ENCODE results near the gene SERPINA9.
A peak's percentile ranks its signal among the peaks of the same experiment; 100 is the strongest.

The SERPINA9 gene

DNA sequence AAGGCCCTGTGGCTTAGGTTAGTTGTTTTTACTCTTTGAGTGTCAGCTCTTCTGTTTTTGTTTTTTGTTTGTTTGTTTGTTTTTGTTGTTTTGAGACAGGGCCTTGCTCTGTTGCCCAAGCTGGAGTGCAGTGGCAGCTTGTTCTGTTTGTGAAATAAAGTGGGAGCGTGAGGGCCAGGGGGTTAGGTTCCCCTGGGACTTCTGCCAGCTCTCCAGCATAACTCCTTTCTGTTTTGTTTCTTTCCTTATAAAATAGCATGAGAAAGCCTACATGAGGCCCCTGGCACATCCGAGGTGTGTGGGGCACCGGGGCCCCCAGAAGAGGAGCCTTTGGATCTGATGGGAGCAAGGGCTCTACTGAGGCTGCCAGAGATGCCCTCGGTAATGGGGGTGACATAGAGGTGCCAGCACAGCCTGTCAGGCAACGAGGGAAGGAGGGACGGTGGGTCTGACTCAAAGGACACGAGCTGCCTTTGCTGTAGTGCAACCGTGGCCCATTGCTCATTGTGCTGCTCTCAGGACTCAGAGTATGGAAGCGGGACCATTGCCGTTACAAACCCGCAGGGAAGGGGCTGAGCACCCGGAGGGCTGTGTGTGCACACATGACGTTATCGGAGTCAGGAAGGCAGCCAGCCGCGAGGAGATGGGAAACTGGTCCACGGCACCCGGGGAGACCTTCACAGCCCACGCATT lies 14.3 kb downstream of the SERPINA9 start:
- no peak for DNase-seq

DNA sequence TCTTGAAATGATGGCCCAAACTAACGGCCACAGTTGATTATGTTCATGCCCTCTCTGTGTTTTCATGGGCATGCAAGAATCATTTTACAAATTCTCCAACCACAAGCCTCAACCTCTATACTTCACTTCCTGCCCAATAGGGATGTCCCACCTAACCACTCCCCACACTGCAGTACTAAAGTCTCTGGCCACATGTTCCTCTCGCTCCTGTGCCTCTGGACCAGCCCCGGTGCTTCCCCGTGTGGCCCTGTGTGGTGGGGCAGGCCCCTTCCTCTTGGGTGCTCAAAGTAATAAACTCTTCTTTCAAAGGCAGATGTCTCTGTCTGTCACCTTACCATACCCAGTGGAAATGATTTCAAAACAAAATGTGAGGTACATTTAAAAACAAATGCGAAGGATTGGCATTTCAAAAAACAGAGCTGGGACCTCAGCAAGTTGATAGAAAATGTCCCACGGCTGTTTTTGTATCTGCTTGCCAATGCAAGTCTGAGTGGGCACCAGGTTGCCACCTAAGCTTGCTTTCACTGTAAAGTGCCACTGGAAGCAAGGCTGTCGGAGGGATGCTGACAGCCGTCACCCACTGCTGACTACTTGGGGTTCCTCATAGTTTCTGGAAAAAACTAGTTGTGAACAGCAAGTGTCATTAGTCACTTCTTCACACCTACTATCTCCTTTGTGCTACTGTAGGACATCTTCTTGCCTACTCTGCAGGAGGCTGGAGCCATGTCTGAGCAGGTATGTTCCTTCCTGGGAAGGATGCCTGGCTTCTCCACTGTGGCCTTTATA lies 15.2 kb downstream of the SERPINA9 start:
- DNase-seq = no peak

DNA sequence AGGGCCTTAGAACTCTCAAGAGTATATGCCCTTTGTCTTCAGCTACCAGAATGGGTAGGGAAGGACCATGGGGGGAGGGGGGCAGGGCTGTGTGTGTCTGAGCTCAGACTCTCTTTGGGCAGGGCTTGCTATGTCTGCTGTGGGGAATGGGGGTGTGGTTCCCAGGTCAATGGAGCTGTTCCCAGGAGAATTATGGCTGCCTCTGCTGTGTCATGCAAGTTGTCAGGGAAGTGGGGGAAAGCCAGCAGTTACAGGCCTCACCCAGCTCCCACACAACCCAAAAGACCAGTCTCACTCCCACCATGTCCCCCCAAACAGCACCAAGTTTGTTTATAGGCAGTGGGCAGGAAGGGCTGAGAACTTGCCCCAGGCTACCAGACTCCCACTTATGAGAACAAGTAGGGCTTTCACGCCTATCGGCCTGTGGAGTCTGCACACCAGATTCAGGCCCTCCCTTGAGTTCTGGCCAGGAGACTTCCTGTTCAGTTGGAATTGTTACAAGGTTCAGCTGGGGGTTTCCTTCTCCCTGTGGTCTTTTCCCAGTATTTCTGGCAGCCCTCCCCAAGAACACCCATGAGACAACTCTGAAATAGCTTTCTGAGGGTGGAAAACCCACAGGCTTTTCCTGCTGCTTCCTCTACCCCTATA lies 17.3 kb downstream of the SERPINA9 start:
- DNase-seq = no peak

DNA sequence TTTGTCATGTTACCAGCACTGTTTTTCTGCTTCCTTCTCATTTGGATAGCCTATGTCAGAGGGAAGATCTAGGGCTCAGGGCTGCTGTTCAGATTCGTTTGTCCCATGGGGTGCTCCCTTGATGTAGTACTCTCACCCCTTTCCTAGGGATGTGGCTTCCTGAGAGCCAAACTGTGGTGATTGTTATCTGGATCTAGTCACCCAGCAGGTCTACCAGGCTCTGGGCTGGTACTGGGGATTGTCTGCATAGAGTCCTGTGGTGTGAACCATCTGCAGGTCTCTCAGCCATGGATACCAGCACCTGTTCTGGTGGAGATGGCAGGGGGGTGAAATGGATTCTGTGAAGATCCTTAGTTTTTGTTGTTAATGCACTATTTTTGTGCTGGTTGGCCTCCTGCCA lies 17.9 kb downstream of the SERPINA9 start:
- no peak for DNase-seq

DNA sequence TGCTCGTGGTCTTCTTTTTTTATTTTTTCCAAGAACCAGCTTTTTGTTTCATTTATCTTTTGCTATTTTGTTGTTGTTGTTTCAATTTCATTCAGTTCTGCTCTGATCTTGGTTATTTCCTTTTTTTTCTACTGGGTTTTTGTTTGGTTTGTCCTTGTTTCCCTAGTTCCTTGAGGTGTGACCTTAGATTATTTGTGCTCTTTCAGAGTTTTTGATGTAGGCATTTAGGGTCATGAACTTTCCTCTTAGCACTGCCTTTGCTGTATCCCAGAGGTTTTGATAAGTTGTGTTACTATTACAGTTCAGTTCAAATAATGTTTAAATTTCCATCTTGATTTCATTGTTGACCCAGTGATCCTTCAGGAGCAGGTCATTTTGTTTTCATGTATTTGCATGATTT lies 20.1 kb downstream of the SERPINA9 start:
- no peak for DNase-seq

DNA sequence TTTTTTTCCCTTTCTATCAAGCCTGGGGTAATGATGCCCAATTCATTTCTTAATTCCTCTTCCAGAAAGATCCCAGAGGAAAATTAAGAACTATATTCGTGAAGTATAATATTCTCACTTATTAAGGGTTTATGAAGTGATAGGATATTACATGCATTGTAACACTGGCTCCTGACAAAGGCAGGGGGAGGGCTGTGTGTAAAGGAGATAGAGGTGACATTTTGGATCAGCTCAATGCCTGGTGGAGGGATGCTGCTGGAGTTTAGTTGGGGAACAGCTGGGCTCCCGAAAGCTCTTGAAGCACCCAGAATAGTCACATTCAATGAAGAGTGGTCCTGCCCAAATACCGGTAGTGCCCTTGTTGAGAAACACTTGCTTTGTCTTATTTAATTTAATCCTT lies 24.2 kb downstream of the SERPINA9 start:
- no peak for DNase-seq

DNA sequence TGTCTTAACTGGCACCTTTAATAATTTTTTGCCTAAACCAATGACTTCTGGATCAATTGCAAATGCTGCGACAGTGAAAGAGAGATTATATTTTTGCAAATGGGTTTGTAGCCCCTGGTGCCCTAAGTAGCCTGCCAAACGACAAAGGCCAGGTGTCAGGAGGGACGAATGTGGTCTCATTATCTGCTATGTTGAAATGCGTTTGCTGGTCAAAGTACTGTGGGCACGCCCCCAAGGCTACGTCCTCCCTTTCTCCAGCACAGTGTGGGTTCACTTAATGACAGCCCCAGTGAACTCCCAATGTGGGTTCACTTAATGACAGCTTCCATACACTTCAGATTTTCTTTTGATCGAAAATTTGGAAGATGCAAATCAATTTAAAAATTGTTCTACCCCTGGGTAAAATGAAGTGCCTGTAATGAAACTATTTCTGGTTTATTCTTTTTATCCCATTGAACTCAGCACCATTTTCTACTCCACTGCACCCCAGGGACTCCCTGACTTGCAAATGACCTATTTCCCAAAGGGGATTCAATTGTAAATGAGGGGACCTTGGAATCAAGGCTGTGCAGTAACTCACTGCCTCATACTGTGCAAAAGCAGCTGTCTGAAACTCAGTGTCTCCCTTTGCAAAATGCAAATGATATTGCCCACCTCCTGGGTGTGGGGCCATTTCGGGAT lies 24.8 kb downstream of the SERPINA9 start:
- no peak for DNase-seq

DNA sequence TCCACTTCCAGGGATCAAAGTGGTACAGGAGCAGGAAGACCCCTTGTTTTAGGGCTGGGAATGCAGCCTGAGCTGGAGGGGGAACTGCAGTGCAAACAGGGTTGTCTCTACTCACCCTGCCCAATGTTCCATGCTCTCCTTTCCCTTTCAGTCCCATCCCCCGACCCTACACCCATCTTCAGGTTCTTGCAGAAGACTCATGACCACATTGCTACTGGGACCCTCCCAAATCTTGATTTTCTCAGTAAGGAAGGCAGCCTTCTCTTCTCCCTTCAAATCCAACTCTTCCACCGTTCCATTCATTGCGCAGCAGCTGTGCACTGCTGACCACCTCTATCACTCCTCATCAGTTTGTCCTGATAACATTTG lies 25.3 kb downstream of the SERPINA9 start:
- no peak for DNase-seq

DNA sequence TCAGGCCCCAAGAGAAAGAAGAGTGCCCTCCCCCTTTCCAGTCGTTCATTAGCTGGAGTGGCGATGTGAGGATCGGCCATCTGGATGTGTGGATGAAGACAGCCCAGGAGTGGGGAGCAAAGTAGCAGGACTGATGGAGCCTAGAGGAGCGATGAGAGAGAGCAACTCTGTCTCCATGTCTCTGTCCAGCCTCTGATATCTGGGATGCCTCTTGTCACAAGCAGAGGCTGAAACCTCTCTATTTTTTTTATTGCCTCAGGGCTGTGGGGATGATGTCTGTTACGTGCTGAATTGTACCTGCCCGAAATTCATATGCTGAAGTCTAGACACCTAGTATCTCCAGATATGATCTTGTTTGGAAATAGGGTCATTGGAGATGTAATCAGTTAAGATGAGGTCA lies 26.1 kb downstream of the SERPINA9 start:
- DNase-seq = no peak

DNA sequence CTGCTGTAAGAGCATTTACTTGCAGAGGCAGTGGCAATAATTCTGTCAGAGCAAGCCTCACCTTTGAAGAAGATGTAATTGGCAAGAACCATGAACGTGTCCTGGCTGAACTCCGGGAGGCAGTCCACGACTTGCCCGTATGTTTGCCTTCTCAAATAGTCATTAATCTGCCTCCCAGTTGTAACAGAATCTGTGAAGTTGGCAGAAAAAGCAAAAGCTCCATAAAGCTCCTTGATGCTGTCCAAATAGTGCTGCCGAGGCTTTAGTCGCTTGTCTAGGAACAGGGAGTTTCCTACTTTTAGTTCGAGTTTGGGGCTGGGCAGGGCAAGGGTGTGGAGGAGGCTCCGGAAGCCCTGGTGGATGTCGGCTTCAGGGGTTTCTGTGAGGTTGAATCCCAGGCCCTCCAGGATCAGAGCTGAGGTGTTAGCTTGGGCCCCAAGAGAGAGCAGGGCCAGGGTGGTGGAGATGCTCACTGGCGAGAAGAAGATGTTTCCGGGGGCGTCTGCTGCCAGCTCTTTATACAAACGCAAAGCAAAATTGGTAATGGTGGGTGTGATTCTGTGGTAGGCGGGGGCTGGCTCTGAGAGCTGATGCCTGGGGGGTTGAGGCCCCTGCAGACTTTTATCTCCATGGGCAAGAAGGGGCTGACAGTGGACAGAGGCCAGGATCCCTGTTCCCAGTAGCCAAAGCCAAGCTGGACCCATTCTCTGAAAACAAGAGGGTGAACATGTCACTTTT lies 27.8 kb downstream of the SERPINA9 start:
- DNase-seq = no peak

DNA sequence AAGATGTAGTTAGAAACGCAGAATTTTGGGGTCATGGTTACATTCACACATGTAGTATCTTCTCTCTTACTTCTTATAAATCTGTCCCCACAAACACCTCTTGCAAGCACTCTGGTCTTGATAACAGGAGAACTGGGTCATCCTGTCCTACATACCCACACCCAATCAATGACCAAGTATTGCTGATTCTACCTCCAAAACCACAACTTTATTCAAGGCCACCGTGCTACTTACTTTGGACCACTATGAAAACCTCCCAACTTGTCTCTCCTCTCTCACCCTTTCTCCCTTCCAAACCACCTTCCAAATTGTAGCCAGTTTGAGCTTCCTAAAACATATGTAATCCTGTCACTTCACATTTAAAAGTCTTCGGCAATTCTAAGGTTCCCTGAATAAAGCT lies 28.8 kb downstream of the SERPINA9 start:
- no peak for DNase-seq

DNA sequence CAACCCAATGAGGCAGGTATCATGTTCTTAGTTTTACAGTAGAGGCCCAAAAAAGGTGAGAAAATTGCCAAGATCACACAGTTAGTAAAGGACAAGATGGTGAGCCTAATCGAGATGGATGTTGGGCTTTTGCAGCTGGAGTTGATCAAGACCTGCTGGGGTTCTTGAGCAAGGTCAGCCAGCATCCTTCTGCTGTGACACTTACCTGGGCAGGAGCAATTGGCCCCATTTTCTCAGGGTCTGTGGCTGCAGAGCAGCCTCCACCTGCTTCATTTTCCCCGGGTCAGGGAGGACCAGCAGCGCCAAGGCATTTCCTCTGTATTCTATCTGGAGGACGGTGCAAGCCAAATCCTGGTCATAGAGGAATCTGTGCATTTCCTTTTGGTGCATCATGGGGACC lies 29.9 kb downstream of the SERPINA9 start:
- DNase-seq = no peak

DNA sequence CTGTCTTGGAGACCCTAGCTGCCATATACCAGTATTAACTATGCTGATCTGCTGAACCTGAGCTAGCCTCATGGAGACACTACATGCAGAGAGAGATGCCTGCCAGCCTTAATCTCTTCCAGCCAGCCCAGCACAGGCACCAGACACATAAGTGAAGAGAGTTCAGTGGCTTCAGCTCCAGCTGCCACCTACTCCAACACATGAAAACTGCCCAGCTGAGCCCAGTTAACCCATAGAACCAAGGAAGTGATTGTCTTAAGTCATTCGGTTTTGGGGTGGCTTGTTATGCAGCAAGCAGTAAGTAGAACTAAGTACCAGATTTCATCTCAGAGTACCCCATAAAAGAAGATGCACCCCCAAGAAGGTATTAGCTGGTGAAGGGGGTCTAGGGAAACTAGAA lies 31.0 kb downstream of the SERPINA9 start:
- DNase-seq = no peak

DNA sequence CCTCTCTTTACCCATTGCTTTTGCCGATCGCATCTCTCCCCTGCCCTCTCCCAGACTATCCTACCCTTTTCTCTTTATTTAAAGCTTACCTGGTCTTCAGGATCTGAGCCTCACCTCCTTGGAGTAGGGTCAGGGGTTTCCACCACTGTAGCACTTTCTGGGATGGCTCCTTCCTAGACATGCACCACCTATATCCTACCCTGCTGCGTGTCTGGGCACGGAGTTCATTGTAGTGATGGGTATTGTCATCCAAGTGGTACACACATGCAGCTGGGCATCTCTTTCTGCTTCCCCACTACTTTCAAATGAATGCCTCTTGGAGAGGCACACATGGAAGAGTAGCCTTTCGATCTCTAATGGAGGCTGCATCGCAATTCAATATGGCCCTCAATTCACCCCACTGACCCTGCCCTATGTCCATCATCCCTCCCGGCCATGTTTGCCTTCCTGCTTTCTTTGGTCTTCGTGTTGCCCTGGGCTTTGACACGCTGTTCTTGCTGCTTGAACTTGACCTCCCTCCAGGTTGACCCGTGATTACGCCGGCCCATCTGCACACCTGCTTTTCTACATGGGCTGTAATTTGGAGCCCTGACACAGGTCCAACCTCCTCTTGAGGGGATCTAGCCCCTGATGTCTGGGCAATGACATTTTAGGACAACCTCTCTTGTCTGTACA lies 34.3 kb downstream of the SERPINA9 start:
- no peak for DNase-seq

DNA sequence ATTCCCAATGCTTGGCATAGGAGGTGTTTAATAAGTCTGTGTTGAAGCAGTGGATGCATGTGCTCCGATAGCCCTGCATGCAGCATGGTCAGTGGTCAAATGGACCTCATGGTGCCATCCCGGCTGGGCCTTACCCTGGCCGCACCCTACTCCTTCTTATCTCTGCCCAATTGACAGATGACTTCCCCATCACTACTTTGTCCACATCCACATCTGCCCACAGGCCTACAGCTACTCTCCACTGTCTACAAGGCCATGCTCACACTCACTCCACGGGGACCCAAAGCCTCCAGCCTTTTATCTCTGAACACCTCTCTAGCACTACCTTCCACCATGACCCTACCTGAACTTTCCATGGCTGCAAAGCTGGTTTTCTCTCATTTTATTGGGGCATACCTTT lies 34.9 kb downstream of the SERPINA9 start:
- DNase-seq = no peak

DNA sequence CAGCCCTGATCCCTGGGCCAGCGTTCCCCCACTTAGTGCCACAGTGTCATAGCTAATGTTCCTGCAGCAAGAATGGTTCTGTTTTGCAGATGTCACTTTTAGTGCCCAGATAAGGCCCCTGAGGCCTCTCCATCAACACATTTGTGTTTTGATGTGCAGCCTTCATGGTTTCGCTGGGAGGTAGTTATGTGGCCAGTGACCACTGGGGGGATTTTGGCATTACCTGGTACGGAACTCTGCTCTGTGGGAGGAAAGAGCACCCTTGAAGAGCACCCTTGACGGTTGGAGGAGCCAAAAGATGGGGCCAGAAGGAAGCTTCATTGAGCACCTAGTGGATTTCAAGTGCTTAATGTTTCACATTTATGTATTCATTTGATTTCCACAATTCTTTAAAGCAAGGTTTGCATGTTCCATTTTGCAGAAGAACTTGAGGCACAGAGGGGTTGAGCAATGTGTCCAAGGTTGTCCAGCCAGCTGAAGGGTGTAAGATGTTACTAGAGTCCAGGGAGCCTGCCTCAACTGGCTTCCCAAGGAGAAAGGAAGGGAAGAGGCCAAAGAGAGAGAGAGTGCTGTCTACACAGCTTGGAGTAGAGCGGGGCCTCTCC lies 36.4 kb downstream of the SERPINA9 start:
- no peak for DNase-seq

DNA sequence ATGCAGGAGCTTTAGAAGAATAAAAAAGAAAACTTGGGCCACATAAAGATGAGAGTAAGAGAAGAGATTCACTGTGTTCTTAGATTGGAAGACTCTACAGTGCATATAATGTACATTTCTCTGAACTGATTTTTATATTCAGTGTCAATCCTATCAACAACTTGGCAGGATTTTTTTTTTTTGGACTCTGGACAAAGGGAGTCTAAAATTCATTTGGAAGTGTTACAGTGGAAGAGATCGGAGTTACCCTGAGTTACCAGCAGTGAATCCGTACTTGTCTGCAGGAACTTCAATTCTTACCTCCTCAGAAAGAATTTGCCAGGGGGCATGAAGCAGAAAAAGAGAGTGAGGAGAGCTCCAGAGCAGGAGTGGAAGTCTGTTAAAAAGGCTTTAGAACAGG lies 47.4 kb downstream of the SERPINA9 start:
- DNase-seq = no peak

DNA sequence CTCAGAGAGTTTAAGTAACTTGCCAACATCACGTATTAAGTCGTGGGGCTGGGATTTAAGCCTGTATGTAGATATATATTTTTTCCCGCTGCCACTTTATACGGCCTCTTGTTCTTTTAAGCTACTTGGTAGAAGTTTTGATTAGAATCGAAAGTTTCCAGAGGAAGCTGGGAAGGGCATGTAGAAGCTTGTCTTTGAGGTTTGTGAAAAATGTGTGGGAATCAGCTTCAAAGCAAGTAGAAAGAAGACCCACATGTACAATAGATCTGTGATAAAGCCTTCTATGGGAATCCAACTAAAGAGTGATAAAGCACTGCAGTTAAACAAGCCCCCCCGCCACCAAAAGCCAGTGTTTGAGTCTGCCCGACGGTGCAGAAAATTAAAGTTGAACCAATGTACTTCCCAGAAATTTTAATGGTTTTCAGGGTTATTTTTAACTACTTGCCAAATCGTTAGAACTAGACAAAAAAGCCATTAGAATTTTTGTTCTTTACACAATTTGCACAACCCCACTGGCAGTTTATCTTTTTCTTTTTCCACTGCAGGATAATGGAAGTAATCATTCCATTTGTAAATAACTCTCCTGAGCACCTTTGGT lies 48.9 kb downstream of the SERPINA9 start:
- DNase-seq = no peak

DNA sequence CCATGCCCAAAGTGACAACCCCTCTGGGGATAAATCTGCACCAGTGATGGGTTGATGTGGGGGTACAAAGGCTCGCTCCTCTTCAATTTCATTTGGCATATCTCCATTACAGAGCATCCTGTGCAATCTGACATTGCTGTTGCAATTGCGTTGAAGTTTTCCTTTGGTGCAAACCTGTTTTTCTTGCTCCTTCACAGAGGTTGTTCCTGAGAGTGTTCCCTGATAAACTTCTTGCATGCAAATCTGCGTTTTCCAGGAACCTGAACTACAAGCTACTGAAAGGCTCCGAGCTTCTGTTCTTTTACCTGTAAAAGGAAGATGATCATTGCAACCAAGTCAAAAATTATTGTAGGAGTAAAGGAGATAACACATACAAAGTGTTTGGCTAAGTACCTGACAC lies 49.5 kb downstream of the SERPINA9 start:
- no peak for DNase-seq

DNA sequence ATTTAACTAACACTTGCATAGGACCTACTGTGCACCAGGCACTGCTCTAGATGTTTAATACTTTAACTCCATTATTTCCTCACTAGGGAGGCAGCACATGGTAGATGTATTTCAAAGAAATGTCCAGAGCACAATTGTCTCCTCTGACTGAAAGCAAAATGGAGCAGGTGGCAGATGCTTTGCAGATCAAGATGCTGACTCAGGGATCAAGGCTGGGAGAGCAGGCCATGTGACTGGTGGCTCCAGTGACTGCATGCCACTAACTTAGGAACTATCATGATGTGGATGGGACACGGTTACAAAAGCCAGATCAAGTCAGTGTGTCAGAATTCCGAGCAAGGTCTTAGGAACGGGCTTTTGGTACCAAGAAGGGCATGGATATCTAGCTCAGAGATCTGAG lies 51.6 kb downstream of the SERPINA9 start:
- DNase-seq = no peak

DNA sequence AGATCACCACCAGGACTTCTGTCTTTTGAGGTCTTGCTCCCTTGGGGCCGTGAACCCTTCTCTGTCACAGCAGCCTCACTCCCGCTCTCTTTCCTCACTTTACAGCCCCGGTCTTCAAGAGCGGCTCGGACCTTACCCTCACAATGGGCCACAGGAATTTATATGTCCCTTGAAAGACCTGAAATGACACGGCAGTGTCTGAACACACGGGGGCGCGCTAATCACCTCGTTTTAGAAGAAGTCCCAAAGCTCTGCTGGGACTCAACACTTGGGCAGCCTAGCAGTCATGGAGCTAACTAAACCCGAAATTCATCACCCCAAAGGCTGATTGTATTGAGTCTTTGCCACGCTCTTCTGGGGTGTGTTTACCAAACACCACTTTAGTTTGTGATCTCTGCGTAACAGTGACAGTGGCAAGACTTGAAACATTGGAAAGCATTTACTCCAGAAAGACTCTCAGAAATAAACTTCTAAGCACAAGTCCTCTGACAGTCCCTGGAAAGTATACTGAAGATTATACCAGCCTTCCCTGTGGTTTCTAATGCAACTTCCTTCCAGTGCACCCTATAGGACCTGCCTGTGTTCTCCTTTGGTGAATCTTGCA lies 52.4 kb downstream of the SERPINA9 start:
- peak; percentile 13 to 35 for DNase-seq
